Chondrocyte (in vitro differentiated cells): ENCODE data around the gene XPNPEP3. TPM values are rescaled to one million over a fixed set of nuclear protein-coding genes. Genes with fewer than 3 reads are reported as not detected.

Source experiments
- DNase-seq: peaks from one replicate; pipeline ENCODE4 v3.0.0; 2021; ENCODE audit warnings: mixed read lengths, low spot score
- H3K27ac Mint-ChIP-seq: one replicate; pipeline ENCODE4 v1.8.0; 2021; ENCODE audit warnings: mild to moderate bottlenecking, moderate library complexity, mixed read lengths; ENCODE audit not compliant: unreplicated experiment
- H3K27me3 Mint-ChIP-seq: 2 replicates; pipeline ENCODE4 v1.8.0; 2021; ENCODE audit warnings: low read depth, mixed read lengths
- H3K36me3 Mint-ChIP-seq: 2 replicates; pipeline ENCODE4 v1.8.0; 2021; ENCODE audit warnings: low read depth, mixed read lengths
- H3K4me1 Mint-ChIP-seq: 2 replicates; pipeline ENCODE4 v1.8.0; 2021; ENCODE audit warnings: low read depth, mild to moderate bottlenecking, mixed read lengths
- H3K4me3 Mint-ChIP-seq: one replicate; pipeline ENCODE4 v1.8.0; 2021; ENCODE audit warnings: mild to moderate bottlenecking, moderate library complexity, mixed read lengths; ENCODE audit not compliant: unreplicated experiment
- H3K9me3 Mint-ChIP-seq: 2 replicates; pipeline ENCODE4 v1.8.0; 2021; ENCODE audit warnings: low read depth, mixed read lengths
- CTCF ChIP-seq: fragments of 200-600 bp; sonication (generic); IDR thresholded peaks from 2 replicates; pipeline ENCODE4 v1.5.0; 2021; ENCODE audit warnings: antibody characterized with exemption, mild to moderate bottlenecking, moderate library complexity
- total RNA-seq: library from RNA; stranded (reverse); gene quantifications from 3 replicates; pipeline ENCODE4 v1.2.1, GENCODE V29; 2021

Gene XPNPEP3
- total RNA-seq, 1 donor from 2014 or later: 15.3 TPM

GRCh38 chr22:40877488-40877887 is 20.5 kb downstream of the XPNPEP3 start:
- TF ChIP-seq CTCF: no peak
- H3K27me3 Mint-ChIP-seq: no peaks in the 10 kb centered on the region
- no peaks in the 10 kb centered on the region for H3K9me3 Mint-ChIP-seq
- H3K4me3 Mint-ChIP-seq: no peak overlapping the region
- H3K27ac Mint-ChIP-seq: no peak overlapping the region
- no peaks in the 10 kb centered on the region for H3K4me1 Mint-ChIP-seq
- peaks cover 8% of the 10 kb centered on the region for H3K36me3 Mint-ChIP-seq
- DNase-seq: no peak

- Mint-ChIP-seq H3K27me3 (no peaks in the 10 kb centered on the region), H3K4me3 (no peak overlapping the region), H3K27ac (no peak overlapping the region), H3K4me1 (no peaks in the 10 kb centered on the region), H3K36me3 (peaks cover 11% of the 10 kb centered on the region), H3K9me3 (no peaks in the 10 kb centered on the region)
- DNase-seq: no peak
- no peak for TF ChIP-seq CTCF
These were observed 22.0 kb downstream of the XPNPEP3 start for GRCh38 chr22:40878922-40879321.

GRCh38 chr22:40889116-40889515 is 32.2 kb downstream of the XPNPEP3 start:
- no peaks in the 10 kb centered on the region for H3K4me1 Mint-ChIP-seq
- no peaks in the 10 kb centered on the region for H3K9me3 Mint-ChIP-seq
- peaks cover 18% of the 10 kb centered on the region for H3K36me3 Mint-ChIP-seq
- no peak for DNase-seq
- H3K27me3 Mint-ChIP-seq: no peaks in the 10 kb centered on the region
- H3K27ac Mint-ChIP-seq: no peak overlapping the region
- no peak overlapping the region for H3K4me3 Mint-ChIP-seq
- no peak for TF ChIP-seq CTCF

- Mint-ChIP-seq H3K9me3 (no peaks in the 10 kb centered on the region), H3K27me3 (no peaks in the 10 kb centered on the region), H3K36me3 (peaks cover 17% of the 10 kb centered on the region), H3K4me3 (no peak overlapping the region), H3K27ac (no peak overlapping the region), H3K4me1 (no peaks in the 10 kb centered on the region)
- no peak for DNase-seq
- no peak for TF ChIP-seq CTCF
These were observed 33.9 kb downstream of the XPNPEP3 start for GRCh38 chr22:40890881-40891280.

GRCh38 chr22:40894417-40894816 is 37.5 kb downstream of the XPNPEP3 start:
- H3K36me3 Mint-ChIP-seq: peaks cover 5% of the 10 kb centered on the region
- H3K9me3 Mint-ChIP-seq: no peaks in the 10 kb centered on the region
- no peak for DNase-seq
- no peaks in the 10 kb centered on the region for H3K27me3 Mint-ChIP-seq
- H3K4me3 Mint-ChIP-seq: no peak overlapping the region
- H3K27ac Mint-ChIP-seq: no peak overlapping the region
- H3K4me1 Mint-ChIP-seq: peaks cover 6% of the 10 kb centered on the region
- TF ChIP-seq CTCF: no peak
